Muscle of back (tissue), 11 donors: ENCODE results near the gene ALKBH5. TPM values are rescaled to one million over a fixed set of nuclear protein-coding genes. Genes with fewer than 3 reads are reported as not detected.

ENCODE experiments used
- DNase-seq, 3 donors: peaks; one replicate each; pipeline versions ENCODE4 v3.0.0 to v3.0.0-alpha.2; 2013
- polyA plus RNA-seq, 10 donors: library from polyadenylated mRNA; unstranded; fragments of 120-200 nt; gene quantifications; one replicate each; pipeline ENCODE4 v1.2.1, GENCODE V29; 2013; ENCODE audit not compliant: insufficient read length in 10 of 10

The ALKBH5 gene
- polyA plus RNA-seq, 10 donors = 59.0 to 76.1 (median 67.5) TPM

DNA sequence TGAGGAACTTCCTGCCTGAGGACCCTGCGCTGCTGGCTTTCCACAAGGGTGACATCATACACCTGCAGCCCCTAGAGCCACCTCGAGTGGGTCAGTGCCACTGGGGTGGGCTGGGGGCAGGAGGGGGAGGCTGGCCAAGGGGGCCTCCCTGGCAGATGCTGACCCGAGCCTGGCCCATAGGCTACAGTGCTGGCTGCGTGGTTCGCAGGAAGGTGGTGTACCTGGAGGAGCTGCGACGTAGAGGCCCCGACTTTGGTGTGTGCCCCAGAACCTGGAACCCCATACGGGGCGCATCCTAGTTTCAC, 26.7 kb upstream of the ALKBH5 start:
- no peak for DNase-seq

DNA sequence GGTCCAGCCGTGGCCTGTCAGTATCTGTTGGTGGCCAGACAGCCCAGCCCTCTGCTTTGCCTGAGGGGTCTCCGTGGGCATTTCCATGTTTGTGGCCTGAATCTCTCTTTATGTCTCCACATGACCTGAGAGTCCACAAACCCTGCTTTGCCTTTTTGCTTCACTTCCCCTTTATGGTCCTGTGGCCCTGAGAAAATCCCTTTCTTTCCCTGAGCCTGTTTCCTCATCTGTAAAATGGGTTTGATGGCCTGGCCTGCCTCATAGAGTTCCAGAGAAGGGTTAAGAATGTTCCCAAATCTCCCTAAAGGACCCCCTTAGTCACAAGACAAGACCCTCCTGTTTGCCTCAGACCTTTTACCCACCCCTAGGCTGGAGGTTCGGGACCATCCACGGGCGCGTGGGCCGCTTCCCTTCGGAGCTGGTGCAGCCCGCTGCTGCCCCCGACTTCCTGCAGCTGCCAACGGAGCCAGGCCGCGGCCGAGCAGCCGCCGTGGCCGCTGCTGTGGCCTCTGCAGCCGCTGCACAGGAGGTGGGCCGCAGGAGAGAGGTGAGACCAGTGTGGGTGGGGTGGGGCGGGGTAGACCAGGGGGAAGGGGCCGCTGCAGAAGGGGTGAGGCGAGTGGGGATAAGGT, 26.2 kb upstream of the ALKBH5 start:
- DNase-seq = no peak

DNA sequence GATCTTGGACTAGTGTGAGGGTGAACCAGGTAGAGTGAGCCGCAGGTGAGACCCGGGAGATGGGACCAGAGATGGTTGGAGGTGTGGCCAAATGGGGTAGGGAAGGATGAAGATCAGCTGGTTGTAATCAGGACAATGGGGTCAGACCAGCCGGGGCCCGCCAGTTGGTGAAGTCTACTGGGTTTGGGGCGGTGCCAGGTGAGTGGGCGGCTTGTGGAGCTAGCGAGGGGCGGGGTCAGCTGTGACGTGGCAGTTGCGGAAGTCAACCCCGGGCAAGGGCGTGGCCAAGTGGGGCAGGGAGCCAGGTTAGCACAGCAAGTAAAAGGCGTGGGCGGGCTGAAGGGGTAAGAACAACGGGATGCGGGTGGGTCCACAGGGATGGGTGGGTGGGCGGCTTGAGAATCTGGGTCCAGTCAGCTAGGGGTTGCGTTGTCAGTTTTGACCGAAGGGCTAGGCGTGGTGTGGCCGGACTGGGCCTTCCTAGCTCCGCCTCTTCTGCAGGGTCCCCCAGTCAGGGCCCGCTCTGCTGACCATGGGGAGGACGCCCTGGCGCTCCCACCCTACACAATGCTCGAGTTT, 25.5 kb upstream of the ALKBH5 start:
- peak; percentile 55 to 89 (median 69) for DNase-seq

DNA sequence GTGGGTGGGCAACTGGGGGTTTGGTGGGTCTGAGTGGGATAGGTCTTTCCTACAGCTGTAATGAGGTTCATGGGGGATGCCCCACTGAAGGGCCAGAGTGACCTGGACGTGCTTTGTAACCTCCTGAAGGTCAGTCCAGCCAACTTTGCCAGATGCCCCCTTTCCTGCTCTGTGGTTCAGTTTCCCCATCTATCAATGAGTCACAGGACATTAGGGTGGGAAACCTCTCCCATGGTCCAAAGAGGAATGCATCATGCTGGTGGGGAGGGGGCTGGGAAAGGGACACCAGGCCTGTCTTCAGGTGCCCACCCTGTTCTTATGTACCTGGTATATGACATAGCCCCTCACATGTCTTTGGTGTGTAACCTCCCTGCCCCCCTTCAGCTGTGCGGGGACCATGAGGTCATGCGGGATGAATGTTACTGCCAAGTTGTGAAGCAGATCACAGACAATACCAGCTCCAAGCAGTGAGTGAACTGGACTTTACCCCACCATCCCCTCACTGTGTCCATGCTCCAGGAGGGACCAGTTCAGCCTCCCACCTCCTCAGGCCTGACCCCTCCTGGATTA, 24.0 kb upstream of the ALKBH5 start:
- DNase-seq = no peak

DNA sequence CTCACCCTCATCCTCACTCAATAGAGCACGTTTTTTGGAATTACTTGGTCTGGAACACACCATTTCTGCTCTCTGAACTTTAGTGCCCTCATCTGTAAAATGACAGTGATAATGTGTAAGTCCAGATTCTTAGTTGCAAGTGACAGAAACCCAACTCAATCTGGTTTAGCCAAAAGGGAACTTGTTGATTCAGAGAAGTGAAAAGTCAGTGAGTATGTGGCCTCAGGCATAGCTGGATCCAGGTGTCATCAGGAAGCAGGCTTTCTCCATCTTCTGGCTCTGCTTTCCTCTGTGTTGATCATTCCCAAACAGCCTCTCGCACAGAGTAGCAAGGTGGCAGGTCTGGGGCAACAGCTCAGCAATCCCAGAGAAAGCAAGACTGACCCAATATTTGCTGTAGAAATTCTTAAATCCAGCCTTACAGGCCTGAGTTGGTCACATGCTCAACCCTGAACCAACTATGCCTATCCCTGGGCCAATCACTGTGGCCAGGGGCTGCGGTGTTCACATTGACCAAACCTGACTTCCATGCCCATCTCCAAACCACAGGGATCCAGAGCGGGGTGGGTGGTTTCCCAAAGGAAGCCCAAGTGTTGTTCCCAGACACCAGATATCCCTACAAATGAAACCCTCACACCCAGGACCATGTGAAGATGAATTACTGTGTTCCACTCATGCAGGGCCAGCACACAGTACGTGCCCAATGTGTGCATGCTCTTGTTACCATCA, 23.3 kb upstream of the ALKBH5 start:
- no peak for DNase-seq

DNA sequence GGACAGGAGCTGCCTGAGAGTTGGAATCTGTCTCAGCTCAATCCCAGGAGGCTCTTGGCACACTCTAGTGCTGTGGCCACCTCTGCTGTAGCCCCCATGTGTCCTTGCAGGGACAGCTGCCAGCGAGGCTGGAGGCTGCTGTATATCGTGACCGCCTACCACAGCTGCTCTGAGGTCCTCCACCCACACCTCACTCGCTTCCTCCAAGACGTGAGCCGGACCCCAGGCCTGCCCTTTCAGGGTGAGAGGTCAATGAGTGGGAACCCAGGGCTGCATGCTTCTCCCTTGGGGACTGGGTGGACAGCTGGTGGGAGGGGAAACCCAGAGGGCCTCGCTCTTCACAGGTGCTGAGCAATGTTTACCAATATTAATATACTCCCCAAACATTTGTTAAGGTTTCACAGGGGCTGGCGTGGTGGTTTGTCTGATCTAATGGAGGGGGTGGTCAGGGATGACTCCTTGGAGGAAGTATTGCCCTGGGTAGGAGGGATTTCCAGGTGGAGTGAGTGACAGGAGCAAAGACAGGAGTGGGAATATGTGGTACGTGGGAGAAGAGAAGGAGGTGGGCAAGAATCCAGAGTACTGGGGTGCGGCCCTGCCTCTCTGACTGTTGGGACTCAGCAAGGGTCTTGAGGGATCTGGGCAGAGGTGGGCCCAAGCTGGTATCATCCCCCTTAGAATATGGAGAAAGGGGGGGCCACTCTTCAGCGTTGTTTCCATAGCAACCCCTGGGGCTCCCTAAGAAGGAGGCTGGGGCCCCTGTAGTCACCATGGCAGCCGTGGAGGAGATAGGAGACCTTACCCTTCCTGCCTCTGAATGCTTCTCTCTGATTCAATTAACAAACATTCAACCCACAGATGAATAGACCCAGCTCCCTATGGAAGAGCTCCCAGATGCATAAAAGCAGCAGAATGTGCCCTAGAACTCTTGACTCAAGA, 22.2 kb upstream of the ALKBH5 start:
- peak in 1 of 3 donors; percentile 37 for DNase-seq

DNA sequence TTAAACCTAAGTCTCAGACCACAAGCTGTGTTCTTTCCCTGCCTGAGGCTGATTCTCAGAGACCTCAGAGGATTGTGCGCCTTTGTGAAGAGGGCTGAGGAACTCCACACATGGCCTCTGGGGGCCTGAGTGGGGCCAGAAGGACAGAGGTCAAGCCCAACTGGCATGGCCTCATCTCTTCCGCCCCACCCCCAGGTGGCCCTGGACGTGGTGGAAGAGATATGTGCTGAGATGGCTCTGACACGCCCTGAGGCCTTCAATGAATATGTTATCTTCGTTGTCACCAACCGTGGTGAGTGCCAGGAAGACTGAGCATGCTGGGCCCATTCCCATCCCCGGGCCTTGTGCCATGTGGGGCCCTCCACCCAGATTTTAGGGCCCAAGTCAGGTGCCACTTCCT, 20.1 kb upstream of the ALKBH5 start:
- DNase-seq = no peak

DNA sequence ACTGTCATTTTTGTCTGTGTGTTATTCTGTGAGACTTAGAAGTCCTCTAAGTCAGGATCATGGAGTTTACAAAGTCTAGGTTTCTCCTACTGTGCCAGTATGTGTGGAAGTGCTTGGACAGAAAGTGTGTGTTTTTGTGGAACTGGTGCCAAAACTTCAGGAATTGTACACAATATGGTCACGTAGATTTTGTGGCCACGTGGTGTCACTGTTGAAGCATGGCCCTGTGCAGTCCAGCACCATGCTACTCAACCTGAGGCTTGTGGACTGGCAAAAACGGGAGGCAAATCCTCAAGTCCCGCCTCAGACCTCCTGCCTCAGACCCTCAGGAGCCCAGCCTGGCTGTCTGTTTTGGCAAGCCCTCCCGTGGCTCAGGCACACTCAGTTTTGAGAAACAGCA, 16.7 kb upstream of the ALKBH5 start:
- DNase-seq = no peak

DNA sequence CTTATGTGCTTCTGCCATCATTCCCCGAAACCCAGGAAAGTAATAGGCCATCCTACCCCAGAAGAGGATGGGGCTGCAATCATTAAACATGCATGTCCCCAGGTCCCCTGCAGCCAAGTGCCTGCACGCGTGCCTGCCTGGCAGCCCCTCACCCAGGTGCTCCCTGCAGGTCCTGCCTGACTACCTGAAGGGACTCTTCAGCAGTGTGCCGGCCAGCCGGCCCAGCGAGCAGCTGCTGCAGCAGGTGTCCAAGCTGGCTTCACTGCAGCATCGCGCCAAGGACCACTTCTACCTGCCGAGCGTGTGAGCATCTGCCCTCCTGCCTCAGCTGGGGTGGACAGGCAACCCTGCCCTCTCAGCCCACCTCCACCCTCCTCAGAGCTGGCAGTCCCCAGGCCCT, 16.2 kb upstream of the ALKBH5 start:
- DNase-seq = no peak

DNA sequence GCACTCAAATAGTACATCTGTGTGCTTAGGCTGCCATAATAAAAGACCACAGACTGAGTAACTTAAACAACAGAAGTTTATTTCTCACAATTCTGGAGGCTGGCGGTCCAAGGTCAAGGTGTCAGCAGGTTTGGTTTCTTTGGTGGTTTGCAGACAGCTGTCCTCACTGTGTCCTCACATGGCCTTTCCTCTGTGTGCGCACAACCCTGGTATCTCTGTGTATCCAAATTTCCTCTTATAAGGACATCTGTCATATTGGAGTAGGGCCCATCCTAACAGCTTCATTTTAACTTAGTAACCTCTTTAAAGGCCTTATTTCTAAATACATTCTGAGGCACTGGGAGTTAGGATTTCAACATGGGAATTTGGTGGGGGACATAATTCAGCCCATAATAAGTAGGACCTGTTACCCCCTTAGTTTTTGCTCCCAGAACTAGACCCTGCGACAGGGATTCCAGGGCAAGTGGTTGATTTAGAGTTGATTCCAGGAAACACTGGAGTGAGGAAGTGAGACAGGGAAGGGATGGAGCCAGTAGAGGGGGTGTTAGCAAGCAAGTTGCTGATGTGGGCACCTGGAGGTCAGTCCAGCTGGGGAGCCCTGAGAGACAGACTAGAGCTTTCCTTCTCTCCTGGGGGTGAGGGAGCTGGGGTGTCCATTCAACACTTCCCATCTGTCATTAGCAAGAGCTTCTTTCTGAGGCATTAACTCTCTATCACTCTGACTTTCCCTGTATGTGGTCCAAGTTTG, 10.9 kb upstream of the ALKBH5 start:
- DNase-seq = no peak

DNA sequence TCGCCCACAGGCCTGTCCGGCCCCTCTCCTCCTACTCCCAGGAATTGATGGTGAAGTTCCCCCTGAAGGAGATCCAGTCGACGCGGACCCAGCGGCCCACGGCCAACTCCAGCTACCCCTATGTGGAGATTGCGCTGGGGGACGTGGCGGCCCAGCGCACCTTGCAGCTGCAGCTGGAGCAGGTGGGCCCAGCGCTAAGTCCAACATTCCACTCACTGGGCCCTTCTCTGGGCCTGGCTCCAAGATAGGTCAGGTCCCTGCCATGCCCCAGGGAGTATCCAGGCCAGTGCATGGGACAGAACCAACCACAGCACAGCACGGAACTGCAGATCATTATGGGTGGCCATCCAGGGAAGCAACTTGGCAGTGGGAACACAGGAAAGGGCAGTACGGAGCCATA, 9.9 kb upstream of the ALKBH5 start:
- DNase-seq = no peak

DNA sequence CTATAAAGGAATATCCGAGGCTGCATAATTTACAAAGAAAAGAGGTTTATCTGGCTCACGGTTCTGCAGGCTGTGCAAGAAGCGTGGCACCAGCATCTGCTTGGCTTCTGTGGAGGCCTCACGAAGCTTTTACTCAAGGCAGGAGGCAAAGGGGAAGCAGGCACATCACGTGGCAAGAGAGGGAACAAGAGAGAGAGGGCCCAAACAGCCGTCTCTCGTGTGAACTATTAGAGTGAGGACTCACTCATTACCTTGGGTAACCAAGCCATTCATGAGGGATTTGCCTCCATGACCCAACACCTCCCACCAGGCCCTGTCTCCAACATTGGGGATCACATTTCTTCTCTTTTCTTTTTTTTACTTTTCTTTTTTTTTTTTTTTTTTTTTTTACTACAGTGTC, 7.5 kb upstream of the ALKBH5 start:
- no peak for DNase-seq

DNA sequence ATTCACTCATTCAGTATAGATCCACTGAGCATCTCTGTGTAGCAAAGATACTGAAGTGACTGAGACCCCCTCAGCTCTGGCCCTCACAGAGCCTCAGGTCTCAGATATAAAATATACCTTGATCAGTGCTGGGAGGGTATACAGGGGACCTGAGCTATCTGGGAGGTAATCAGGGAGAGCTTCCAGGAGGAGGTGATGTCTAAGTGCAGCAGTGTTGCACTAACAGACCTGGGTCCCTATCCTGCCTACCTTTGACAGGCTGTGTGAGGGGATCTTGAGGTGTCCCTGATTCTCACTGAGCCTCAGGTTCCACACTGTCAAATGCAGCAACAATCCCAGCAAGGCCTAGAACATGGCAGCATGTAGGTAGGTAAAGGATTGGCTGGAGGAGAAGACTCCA, 6.5 kb upstream of the ALKBH5 start:
- no peak for DNase-seq

DNA sequence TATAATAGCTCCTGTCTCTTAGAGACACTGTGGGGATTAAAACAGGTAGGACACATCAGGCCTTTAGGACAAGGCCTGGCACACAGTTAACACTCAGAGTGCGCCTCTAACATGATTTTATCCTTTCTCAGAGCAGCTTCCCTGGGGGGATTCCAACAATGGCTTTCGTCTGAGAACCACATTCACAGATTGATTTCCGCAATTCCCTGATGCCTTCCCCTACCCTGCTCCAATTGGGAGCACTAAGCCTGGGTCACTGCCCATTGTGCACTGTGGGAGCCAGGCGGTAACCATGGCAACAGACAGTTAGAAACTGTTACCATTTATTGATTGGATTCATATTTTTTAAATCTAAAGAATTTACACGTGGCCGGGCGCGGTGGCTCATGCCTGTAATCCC, 5.9 kb upstream of the ALKBH5 start:
- DNase-seq = no peak

DNA sequence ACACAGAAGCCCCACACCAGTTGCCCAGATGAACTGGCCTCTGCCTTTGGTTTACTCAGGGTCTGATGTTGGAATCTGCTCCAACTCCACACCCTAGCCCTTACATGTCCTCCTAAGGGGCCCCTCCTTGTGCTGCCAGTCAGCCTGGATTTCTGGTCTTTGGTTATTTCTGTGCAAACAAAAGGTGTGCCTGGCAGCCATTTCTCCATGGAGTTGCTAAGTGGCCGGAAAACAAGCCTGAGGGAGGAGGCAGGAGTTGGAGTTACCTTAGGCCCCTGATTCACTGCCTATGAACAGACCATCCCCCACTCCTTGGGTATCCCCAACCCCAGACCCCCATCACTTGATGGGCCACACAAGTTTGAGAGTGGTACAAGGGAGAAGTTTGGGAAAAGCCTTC, 4.4 kb upstream of the ALKBH5 start:
- DNase-seq = no peak

DNA sequence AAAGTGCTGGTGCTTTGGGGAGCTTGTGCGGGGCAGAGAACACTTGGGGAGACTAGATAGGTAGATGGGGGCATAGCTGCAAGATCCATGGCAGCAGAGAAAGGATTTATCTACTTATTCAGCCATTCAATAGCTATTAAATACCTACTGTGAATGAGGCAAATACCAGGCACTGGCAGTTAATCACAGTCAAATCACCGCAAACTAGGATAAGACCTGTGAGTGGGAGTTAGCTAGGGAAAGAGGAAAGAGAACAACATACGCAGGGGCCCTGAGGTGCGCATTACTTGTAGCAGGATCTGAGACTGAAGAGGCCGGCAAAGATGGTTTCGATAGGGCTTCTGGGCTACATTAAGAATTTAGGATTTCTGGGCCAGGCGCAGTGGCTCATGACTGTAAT, 3.8 kb upstream of the ALKBH5 start:
- no peak for DNase-seq

DNA sequence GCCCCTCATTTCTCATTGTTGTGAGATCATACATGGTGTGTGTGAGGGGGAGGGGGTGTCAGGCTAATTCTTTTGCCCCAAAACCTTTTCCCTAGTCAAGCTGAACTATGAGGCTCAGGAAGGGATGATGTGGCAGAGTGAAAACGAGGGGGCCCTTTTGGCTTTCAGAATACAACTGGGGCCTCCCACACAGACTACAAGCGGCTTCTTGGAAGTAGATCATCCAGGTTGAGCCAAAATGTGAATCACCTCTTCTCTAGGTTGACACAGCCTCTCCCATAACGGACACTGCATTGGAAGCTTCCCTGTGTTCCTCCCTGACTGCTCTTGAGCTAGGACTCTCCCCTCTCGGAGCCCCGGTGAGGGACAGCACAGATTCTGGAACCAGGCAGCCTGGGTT, 2.3 kb upstream of the ALKBH5 start:
- peak in 2 of 3 donors; percentile 53 to 74 for DNase-seq

DNA sequence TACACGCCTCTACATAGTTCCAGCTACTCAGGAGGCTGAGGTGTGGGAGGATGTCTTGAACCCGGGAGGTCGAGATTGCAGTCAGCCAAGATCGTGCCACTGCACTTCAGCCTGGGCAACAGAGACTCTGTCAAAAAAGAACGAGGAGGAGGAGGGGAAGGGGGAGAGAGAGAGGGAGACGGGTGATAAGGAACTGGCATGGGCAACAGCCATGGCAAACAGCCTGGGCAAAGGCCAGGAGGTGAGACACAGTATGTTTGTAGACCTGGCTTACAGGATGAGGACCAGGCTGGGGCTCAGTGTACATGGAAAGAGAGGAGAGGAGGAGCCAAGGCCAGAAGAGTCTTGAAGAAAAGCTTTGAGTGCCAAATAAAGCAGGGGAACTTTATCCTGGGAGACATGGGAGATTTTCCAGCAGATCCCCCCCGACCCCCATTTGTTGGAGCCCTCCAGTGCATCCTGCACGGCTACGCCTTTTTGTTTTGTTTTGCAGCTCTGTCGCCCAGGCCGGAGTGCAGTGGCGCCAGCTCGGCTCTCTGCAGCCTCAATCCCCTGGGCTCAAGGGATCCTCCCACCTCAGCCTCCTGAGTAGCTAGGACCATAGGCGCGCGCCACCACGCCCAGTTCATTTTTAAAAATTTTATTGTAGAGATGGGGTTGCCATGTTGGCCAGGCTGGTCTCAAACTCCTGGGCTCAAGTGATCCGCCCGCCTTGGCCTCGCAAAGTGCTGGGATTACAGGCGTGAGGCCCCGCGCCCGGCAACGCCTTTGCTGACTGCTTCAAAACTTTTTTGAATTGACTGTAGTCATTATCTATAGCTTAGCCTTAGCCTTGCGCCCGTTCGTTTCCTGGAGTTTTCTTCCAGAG, 1.3 kb upstream of the ALKBH5 start:
- DNase-seq = peak in 2 of 3 donors; percentile 51 to 85

DNA sequence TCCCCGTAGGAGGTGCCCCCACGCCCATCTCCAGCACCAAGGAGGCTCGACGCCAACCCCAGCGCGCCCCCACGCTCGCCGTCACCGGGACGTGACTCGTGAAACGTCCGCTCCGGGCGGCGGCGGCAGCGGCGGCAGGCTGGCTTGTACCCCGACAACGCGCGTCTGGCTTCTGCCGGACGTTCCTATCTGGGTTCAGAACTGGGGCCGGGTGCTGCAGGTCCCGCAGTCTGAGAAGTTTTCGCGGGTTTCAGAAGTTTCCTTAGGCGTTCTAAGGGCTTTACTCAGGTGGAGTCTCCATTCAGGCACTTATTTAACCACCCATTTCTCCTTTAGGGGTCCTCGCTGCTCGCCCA, 672 bp upstream of the ALKBH5 start:
- peak in 2 of 3 donors; percentile 88 to 90 for DNase-seq
